Progenitor cell of endocrine pancreas (in vitro differentiated cells): Measurements from ENCODE around the gene COX8A. TPM values are rescaled to one million over a fixed set of nuclear protein-coding genes. Genes with fewer than 3 reads are reported as not detected.
A peak's percentile ranks its signal among the peaks of the same experiment; 100 is the strongest.

Experiments used
- DNase-seq: peaks from one replicate; pipeline ENCODE4 v3.0.0; 2021; ENCODE audit warnings: low spot score; ENCODE audit not compliant: unreplicated experiment
- H3K27ac Mint-ChIP-seq: 2 replicates; pipeline ENCODE4 v1.8.0; 2021; ENCODE audit warnings: mild to moderate bottlenecking, moderate library complexity, mixed read lengths
- H3K27me3 Mint-ChIP-seq: 2 replicates; pipeline ENCODE4 v1.8.0; 2021; ENCODE audit warnings: mixed read lengths
- H3K36me3 Mint-ChIP-seq: 2 replicates; pipeline ENCODE4 v1.8.0; 2022; ENCODE audit warnings: mixed read lengths; ENCODE audit not compliant: insufficient read depth
- H3K4me1 Mint-ChIP-seq: 2 replicates; pipeline ENCODE4 v1.8.0; 2021; ENCODE audit warnings: low read depth, mixed read lengths
- H3K4me3 Mint-ChIP-seq: 2 replicates; pipeline ENCODE4 v1.8.0; 2021; ENCODE audit warnings: low read depth, mild to moderate bottlenecking, moderate library complexity, mixed read lengths
- H3K9me3 Mint-ChIP-seq: 2 replicates; pipeline ENCODE4 v1.8.0; 2021; ENCODE audit warnings: low read depth, mixed read lengths
- total RNA-seq: library from RNA; stranded (reverse); gene quantifications from 2 replicates; pipeline ENCODE4 v1.2.1, GENCODE V29; 2021
- TF ChIP-seq, protein P1 (sequence below): fragments of 200-600 bp; sonication (generic); IDR thresholded peaks from one replicate; pipeline ENCODE4 v1.5.0; 2021; ENCODE audit warnings: antibody characterized with exemption, mild to moderate bottlenecking; ENCODE audit not compliant: unreplicated experiment

Gene COX8A
- total RNA-seq, 1 donor from 2014 or later = 221 TPM

GRCh38 chr11:63937713-63938478 lies 36.5 kb upstream of the COX8A start:
- DNase-seq = no peak
- Mint-ChIP-seq H3K36me3 (no peaks in the 10 kb centered on the region), H3K27ac (peak overlapping the region; percentile 96), H3K4me3 (peak overlapping the region; percentile 79), H3K27me3 (no peaks in the 10 kb centered on the region), H3K4me1 (peaks cover 13% of the 10 kb centered on the region), H3K9me3 (no peaks in the 10 kb centered on the region)
- TF ChIP-seq, protein P1, sequence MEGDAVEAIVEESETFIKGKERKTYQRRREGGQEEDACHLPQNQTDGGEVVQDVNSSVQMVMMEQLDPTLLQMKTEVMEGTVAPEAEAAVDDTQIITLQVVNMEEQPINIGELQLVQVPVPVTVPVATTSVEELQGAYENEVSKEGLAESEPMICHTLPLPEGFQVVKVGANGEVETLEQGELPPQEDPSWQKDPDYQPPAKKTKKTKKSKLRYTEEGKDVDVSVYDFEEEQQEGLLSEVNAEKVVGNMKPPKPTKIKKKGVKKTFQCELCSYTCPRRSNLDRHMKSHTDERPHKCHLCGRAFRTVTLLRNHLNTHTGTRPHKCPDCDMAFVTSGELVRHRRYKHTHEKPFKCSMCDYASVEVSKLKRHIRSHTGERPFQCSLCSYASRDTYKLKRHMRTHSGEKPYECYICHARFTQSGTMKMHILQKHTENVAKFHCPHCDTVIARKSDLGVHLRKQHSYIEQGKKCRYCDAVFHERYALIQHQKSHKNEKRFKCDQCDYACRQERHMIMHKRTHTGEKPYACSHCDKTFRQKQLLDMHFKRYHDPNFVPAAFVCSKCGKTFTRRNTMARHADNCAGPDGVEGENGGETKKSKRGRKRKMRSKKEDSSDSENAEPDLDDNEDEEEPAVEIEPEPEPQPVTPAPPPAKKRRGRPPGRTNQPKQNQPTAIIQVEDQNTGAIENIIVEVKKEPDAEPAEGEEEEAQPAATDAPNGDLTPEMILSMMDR = no peak

DNA sequence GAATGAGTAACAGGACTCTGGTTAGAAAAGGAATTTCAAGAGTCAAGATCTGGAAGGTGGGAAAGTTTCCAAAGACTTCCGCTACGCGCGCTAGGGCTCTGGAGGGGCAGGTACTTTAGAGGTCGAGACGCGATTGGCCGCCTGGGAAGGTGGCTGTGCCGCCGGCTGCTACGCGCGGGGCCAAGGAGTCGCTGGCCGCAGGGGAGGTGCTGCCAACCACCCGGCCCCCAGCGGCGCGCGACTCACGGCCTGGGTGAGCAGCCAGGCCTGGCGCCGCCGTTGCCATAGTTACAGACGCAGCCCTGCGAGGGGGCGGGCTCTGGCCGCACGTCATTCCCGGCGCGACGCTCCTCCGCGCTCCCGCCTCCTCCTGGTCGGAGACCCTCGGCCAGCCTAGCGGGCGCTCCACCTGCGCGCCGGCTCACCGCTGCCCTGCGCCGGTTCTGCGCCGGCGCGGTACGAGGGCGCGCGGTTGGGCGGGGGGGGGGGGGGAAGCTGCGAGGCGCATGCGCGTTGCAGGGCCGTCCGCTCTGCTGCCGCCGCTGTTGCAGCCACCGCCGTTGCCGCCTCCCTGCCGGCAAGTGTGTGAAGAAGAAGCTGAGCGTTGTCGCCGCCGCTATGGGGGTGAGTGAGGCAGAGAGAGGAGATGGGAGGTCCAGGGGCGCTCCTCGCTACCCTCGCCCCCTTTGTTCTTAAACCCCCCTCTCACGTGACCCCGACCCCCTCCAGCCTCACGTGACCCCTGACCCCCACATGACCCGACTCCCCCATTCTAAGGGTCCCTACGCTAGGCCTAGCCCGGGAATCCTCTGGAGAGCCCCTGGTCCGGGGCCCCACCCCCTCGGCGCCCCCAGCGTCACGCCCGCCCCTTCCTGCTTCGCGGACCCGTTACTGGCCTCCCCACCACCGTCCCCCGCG lies 35.7 kb upstream of the COX8A start, which contains the start of gene NAA40:
Gene NAA40, plus strand, starts transcription at position 524 of the 918 bp plus-strand sequence. Its CDS starts 95 bp downstream, at position 619.
- TF ChIP-seq, protein P1 = no peak
- H3K4me3 Mint-ChIP-seq = peak within 1 kb of the TSS; percentile 81
- H3K27me3 Mint-ChIP-seq = no peaks in the 10 kb centered on the region
- peaks cover 13% of the 10 kb centered on the region for H3K4me1 Mint-ChIP-seq
- H3K27ac Mint-ChIP-seq = peak within 1 kb of the TSS; percentile 96
- no peaks in the 10 kb centered on the region for H3K9me3 Mint-ChIP-seq
- no peaks in the 10 kb centered on the region for H3K36me3 Mint-ChIP-seq
- peak; percentile 96 for DNase-seq

- H3K27me3 Mint-ChIP-seq = no peaks in the 10 kb centered on the region
- no peaks in the 10 kb centered on the region for H3K9me3 Mint-ChIP-seq
- TF ChIP-seq, protein P1 = no peak
- peaks cover 13% of the 10 kb centered on the region for H3K4me1 Mint-ChIP-seq
- H3K4me3 Mint-ChIP-seq = peak overlapping the region; percentile 81
- H3K36me3 Mint-ChIP-seq = no peaks in the 10 kb centered on the region
- DNase-seq = no peak
- H3K27ac Mint-ChIP-seq = peak overlapping the region; percentile 87
Observed at GRCh38 chr11:63939397-63939891, 35.0 kb upstream of the COX8A start.

DNA sequence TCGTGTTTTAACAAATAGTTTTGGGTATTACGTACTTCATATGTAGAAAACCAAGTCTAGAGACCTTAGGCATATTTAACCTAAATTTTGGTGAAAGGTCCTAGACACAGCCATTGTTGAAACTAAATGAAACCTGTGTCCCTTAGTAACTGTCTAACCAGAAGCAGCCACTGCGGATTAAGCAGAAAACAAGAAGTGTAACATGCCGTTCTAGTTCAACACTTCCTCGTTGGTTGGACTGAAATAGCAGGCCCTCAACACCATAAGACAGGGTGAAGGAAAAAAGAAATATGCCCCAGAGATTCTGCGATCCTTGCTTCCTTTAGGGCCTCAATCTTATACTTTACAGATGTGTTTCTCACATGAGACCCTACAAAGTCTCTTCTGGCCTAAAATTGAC lies 33.6 kb upstream of the COX8A start:
- H3K4me1 Mint-ChIP-seq = peaks cover 12% of the 10 kb centered on the region
- no peak overlapping the region for H3K27ac Mint-ChIP-seq
- DNase-seq = no peak
- H3K27me3 Mint-ChIP-seq = no peaks in the 10 kb centered on the region
- H3K9me3 Mint-ChIP-seq = no peaks in the 10 kb centered on the region
- TF ChIP-seq, protein P1 = no peak
- H3K36me3 Mint-ChIP-seq = no peaks in the 10 kb centered on the region
- H3K4me3 Mint-ChIP-seq = peak overlapping the region; percentile 61

GRCh38 chr11:63941901-63942300 lies 32.5 kb upstream of the COX8A start:
- Mint-ChIP-seq H3K9me3 (no peaks in the 10 kb centered on the region), H3K4me1 (peaks cover 12% of the 10 kb centered on the region), H3K27me3 (no peaks in the 10 kb centered on the region), H3K4me3 (no peak overlapping the region), H3K27ac (no peak overlapping the region), H3K36me3 (peaks cover 2% of the 10 kb centered on the region)
- TF ChIP-seq, protein P1 = no peak
- DNase-seq = no peak
